Activated CD4-positive, CD25-positive, alpha-beta regulatory T cell treated with anti-CD3 and anti-CD28 coated beads, Interleukin-2, amount 50 U/mL, for 72 hours (primary cell): ENCODE data around the gene ENO1.
"Not testable (repeated sequence)": the region's sequence is repeated elsewhere in the genome, so short reads cannot be mapped to it uniquely, and the experiment has no call there.

ENCODE experiments used
- DNase-seq: peaks from one replicate; pipeline ENCODE4 v3.0.0; 2021

The ENO1 gene

GRCh38 chr1:8878448-8878697, at the start of gene ENO1:
TSS of gene ENO1 (minus strand) at chr1:8878686. CDS start at chr1:8874908, 3,778 bp downstream.
- DNase-seq = no peak

GRCh38 chr1:8926707-8927694, 48.5 kb upstream of the ENO1 start:
- no peak for DNase-seq

- DNase-seq = no peak
These were observed 47.5 kb upstream of the ENO1 start for GRCh38 chr1:8925960-8926359.

GRCh38 chr1:8925406-8925805, 46.9 kb upstream of the ENO1 start:
- DNase-seq = no peak

GRCh38 chr1:8922962-8923361, 44.5 kb upstream of the ENO1 start:
- DNase-seq = no peak

GRCh38 chr1:8917536-8917935, 39.0 kb upstream of the ENO1 start:
- DNase-seq = not testable (repeated sequence)

- DNase-seq = no peak
These were observed 37.0 kb upstream of the ENO1 start for GRCh38 chr1:8915446-8915845.

- no peak for DNase-seq
These were observed 36.0 kb upstream of the ENO1 start for GRCh38 chr1:8914466-8914865.

- DNase-seq = no peak
These were observed 35.0 kb upstream of the ENO1 start for GRCh38 chr1:8913457-8913856.

- DNase-seq = no peak
These were observed 33.2 kb upstream of the ENO1 start for GRCh38 chr1:8911416-8912309.

GRCh38 chr1:8910914-8911313, 32.4 kb upstream of the ENO1 start:
- no peak for DNase-seq

GRCh38 chr1:8910331-8910730, 31.8 kb upstream of the ENO1 start:
- DNase-seq = no peak

GRCh38 chr1:8908388-8909151, 30.1 kb upstream of the ENO1 start:
- no peak for DNase-seq

GRCh38 chr1:8905582-8906191, 27.2 kb upstream of the ENO1 start:
- no peak for DNase-seq

GRCh38 chr1:8903908-8904650, 25.6 kb upstream of the ENO1 start:
- no peak for DNase-seq

GRCh38 chr1:8903410-8903809, 24.9 kb upstream of the ENO1 start:
- no peak for DNase-seq

GRCh38 chr1:8902765-8903164, 24.3 kb upstream of the ENO1 start:
- no peak for DNase-seq

- DNase-seq = not testable (repeated sequence)
These were observed 22.2 kb upstream of the ENO1 start for GRCh38 chr1:8900684-8901083.

GRCh38 chr1:8899046-8899445, 20.6 kb upstream of the ENO1 start:
- DNase-seq = no peak

- not testable (repeated sequence) for DNase-seq
These were observed 19.9 kb upstream of the ENO1 start for GRCh38 chr1:8898418-8898817.

GRCh38 chr1:8897505-8897904, 19.0 kb upstream of the ENO1 start:
- not testable (repeated sequence) for DNase-seq

GRCh38 chr1:8896775-8897174, 18.3 kb upstream of the ENO1 start:
- DNase-seq = not testable (repeated sequence)
